Activated naive CD8-positive, alpha-beta T cell treated with anti-CD3 and anti-CD28 coated beads for 36 hours (primary cell): ENCODE data around the gene COL4A2. TPM values are rescaled to one million over a fixed set of nuclear protein-coding genes. Genes with fewer than 3 reads are reported as not detected.
A peak's percentile ranks its signal among the peaks of the same experiment; 100 is the strongest.

Source experiments
- DNase-seq: peaks from one replicate; pipeline ENCODE4 v3.0.0; 2021
- H3K27ac Mint-ChIP-seq: one replicate; pipeline ENCODE4 v1.8.0; 2022; ENCODE audit warnings: mild to moderate bottlenecking, moderate library complexity, mixed read lengths
- H3K27me3 Mint-ChIP-seq: one replicate; pipeline ENCODE4 v1.8.0; 2022; ENCODE audit warnings: mild to moderate bottlenecking, mixed read lengths
- H3K36me3 Mint-ChIP-seq: one replicate; pipeline ENCODE4 v1.8.0; 2021; ENCODE audit warnings: mild to moderate bottlenecking, mixed read lengths
- H3K4me1 Mint-ChIP-seq: one replicate; pipeline ENCODE4 v1.8.0; 2021; ENCODE audit warnings: mixed read lengths
- H3K4me3 Mint-ChIP-seq: one replicate; pipeline ENCODE4 v1.8.0; 2022; ENCODE audit warnings: mild to moderate bottlenecking, moderate library complexity, mixed read lengths
- H3K9me3 Mint-ChIP-seq: one replicate; pipeline ENCODE4 v1.8.0; 2022; ENCODE audit warnings: mixed read lengths
- total RNA-seq, 2 experiments: library from RNA; stranded (reverse); gene quantifications; one replicate each; pipeline ENCODE4 v1.2.3, GENCODE V29; 2021

COL4A2 gene
- total RNA-seq, 2 experiments from 2014 or later, result not detected

DNA sequence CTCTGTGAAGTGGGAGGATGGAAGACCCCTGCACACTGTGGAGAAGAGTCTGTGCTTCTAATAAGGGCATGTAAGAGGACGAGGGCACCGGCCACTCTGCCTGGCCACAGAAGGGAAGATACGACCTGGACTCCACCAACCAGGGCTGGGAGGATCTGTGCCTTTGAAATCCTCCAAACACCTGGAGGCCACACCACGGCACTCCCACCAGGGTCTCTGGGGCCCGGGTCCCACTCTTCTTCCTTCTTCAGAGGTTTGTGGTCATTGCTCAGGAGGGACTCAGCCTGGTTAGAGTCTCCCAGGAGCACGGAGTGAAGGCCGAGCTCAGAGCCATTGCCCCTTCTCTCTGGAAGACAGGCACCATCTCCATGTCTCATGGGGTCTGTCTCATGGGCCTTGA lies 212.4 kb downstream of the COL4A2 start:
- Mint-ChIP-seq H3K4me3 (no peak overlapping the region), H3K27ac (no peak overlapping the region), H3K4me1 (peaks cover 19% of the 10 kb centered on the region), H3K27me3 (peaks cover 3% of the 10 kb centered on the region), H3K9me3 (no peaks in the 10 kb centered on the region), H3K36me3 (peaks cover 3% of the 10 kb centered on the region)
- DNase-seq, result no peak

DNA sequence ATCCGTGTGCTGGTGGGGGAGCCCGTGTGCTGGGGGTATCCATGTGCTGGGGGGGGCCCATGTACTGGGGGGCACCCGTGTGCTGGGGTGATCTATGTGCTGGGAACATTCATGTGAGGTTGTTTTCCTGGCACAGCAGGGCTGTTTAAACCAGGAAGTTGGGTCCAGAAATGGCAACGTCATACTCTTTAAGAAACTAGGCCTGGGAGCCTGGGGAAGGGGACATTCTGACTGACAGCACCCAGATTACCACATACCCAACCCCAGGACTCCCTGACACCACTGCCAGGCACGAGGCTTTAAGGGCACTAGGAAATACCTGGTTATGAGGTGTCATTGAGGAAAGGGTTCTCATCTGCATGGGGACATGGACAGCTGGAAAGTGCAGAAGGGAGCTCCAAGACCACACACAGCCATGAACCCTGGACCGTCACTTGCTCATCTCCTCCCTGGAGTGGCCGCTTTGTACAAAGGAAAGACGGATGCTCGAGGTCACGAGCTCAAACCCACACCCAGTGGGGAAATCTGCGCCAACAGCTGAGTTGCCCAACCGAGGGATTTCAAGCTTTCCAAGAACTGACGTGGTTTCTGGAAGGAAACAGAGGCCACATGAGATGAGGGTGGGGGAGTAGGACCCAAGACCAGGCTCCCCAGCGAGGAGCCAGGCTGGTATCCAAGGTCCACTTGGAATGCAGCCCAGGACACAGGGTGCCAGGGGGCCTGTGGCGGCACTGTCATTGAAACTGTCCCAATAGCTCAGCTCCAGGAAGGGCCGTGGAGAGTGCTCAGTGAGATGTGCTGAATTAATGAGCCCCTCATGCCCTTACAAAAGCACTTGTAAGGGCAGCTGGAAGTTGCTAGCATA lies 213.6 kb downstream of the COL4A2 start:
- Mint-ChIP-seq H3K4me1 (peaks cover 25% of the 10 kb centered on the region), H3K36me3 (peaks cover 3% of the 10 kb centered on the region), H3K4me3 (no peak overlapping the region), H3K27me3 (peaks cover 3% of the 10 kb centered on the region), H3K9me3 (no peaks in the 10 kb centered on the region), H3K27ac (no peak overlapping the region)
- no peak for DNase-seq

DNA sequence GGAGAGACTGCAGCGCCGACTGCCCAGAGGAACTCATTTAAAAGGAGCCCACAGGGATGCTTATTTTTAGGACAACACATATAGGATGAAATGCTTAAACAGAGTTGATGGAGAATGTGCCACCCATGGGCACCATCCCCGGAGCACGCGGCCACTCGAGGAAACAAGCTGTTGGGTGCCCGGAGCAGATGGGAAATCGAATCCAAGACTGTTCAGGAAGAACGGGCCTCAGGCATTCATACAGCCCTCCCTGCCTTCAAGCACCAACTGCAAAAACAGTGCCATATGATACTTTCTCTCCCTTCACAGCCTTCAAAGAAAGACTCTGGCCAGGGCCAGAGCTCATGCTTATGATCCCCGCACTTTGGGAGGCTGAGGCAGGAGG lies 214.2 kb downstream of the COL4A2 start:
- peaks cover 3% of the 10 kb centered on the region for H3K27me3 Mint-ChIP-seq
- H3K9me3 Mint-ChIP-seq, result no peaks in the 10 kb centered on the region

DNA sequence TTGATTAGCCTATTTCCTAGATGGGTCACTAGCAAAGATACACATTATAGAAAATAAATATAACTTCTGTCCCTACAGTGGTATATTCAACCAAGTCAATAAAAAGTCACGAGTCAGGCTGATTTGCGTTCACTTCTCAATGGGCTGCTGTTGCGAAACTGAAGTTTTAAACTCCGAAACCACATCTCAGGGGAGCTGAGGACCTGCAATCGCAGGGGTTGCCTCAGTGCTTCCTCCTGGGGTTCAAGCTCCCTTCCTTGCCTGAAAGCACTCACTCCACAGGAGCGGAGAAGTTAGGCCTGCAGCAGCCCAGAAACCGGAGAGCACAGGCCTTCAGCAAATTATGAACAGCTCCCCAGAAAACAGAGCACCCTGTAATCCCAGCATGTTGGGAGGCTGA lies 214.9 kb downstream of the COL4A2 start:
- Mint-ChIP-seq H3K4me3 (no peak overlapping the region), H3K27ac (no peak overlapping the region), H3K9me3 (no peaks in the 10 kb centered on the region), H3K4me1 (peaks cover 34% of the 10 kb centered on the region), H3K36me3 (peaks cover 3% of the 10 kb centered on the region), H3K27me3 (peaks cover 3% of the 10 kb centered on the region)
- DNase-seq, result no peak

More for the DNA sequence above, 214.2 kb downstream of the COL4A2 start:
- Mint-ChIP-seq H3K4me3 (no peak overlapping the region), H3K27ac (no peak overlapping the region), H3K4me1 (peaks cover 27% of the 10 kb centered on the region), H3K36me3 (peaks cover 3% of the 10 kb centered on the region)
- no peak for DNase-seq

DNA sequence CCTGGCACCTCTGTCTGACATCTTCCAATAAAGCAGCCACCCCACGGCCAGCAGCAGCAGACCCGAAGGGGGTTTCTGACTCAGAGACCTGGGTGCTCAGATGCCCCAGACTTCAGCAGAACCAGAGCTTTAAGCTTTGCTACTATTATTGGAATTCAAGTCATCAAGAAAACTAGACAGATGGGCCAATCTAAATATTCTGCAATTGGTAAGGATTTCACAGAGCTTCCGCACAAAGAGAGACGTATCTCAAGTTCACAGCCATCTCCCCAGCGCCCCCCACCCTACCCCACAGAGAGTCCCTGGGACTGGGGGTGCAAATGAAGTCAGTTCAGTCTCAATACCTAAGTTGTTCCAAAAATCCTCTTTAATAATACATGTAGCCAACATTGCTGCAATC lies 215.6 kb downstream of the COL4A2 start:
- Mint-ChIP-seq H3K4me3 (no peak overlapping the region), H3K27me3 (no peaks in the 10 kb centered on the region), H3K9me3 (no peaks in the 10 kb centered on the region), H3K4me1 (peaks cover 34% of the 10 kb centered on the region), H3K27ac (no peak overlapping the region), H3K36me3 (peaks cover 3% of the 10 kb centered on the region)
- no peak for DNase-seq

DNA sequence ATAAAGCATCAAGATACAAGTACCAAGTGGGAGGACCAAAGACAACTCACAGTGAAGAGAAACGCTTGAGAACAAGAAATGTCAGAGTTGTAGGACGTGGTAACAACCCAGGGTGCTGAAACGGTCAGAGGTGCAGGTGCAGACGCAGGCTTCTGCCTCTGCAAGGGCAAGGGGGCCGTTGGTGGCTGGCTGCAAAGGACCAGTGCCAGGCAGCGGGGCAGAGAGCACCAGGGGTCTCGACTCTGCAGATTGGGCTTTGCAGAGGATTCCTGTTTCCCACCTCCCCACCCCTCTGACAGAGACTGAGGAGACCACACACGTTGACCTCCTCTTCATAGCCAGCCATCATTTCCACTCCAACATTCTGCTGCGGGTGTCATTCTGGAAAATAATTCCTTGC lies 216.1 kb downstream of the COL4A2 start:
- H3K27me3 Mint-ChIP-seq, result no peaks in the 10 kb centered on the region
- peaks cover 34% of the 10 kb centered on the region for H3K4me1 Mint-ChIP-seq
- H3K27ac Mint-ChIP-seq, result no peak overlapping the region
- no peak for DNase-seq
- no peak overlapping the region for H3K4me3 Mint-ChIP-seq
- peaks cover 3% of the 10 kb centered on the region for H3K36me3 Mint-ChIP-seq
- H3K9me3 Mint-ChIP-seq, result no peaks in the 10 kb centered on the region

DNA sequence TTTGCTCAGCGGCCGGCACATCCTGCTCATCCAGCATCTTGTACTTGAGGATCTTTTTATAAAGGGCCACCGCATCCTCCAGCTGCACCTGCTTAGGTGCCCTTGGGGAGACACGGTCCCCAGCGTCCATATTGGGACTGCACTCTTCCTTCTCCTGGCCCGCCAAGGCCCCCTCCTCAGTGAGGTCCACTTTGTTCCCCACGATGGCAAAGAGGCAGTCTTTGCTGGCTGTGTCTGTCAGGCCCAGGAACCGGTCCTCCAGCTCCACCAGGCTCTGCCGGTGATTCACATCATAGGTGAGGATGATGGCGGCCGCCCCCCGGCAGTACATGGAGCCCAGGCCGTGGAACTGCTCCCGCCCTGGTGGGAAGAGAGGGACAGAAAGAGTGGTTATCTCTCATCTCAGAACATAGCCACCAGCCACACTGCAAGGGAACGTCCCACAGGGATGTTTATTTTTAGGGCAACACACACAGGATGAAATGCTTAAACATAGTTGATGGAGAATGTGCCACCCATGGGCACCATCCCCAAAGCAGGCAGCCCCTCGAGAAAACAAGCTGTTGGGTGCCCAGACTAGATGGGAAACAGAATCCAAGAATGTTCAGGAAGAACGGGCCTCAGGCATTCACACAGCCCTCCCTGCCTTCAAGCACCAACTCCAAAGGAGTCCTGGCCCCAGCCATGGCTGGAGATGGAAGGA lies 216.9 kb downstream of the COL4A2 start:
- Mint-ChIP-seq H3K27ac (no peak overlapping the region), H3K9me3 (no peaks in the 10 kb centered on the region), H3K4me3 (no peak overlapping the region), H3K4me1 (peaks cover 34% of the 10 kb centered on the region), H3K27me3 (no peaks in the 10 kb centered on the region), H3K36me3 (peaks cover 3% of the 10 kb centered on the region)
- no peak for DNase-seq

DNA sequence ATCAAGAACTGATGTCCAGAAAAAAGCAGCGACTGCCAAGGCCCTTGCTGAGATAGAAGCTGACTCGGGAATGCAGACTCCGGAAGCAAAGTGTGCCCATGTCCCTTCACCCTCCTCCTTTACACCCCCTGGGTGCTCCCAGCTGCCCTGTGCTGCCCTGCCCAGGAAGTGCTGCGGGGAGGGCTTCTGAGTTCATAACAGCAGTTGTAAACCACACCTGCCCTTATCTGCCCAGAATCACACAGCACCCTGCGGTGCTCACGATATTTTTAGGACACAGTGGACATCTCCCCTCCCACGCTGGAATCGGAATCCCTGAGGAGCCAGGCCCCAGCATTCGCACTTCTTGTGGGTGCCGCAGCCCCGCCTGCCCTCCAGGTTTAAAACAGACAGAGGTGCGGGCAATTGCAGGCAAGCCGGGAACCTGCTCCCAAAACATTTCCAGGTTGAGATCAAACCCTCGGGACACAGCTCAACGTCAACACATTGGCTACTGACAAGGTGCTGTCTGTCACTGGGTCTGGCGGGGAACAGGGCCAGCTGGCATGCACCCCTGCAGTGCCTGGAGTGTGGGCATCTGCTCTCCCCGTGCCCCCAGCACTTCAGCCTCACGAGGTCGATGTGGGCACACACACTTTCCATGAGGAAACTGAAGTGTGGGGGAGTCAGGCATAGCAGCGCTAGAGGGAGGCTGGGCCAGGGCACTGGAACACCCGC lies 217.6 kb downstream of the COL4A2 start:
- Mint-ChIP-seq H3K9me3 (no peaks in the 10 kb centered on the region), H3K4me3 (no peak overlapping the region), H3K27me3 (no peaks in the 10 kb centered on the region), H3K36me3 (peaks cover 5% of the 10 kb centered on the region), H3K27ac (no peak overlapping the region), H3K4me1 (peaks cover 34% of the 10 kb centered on the region)
- no peak for DNase-seq

DNA sequence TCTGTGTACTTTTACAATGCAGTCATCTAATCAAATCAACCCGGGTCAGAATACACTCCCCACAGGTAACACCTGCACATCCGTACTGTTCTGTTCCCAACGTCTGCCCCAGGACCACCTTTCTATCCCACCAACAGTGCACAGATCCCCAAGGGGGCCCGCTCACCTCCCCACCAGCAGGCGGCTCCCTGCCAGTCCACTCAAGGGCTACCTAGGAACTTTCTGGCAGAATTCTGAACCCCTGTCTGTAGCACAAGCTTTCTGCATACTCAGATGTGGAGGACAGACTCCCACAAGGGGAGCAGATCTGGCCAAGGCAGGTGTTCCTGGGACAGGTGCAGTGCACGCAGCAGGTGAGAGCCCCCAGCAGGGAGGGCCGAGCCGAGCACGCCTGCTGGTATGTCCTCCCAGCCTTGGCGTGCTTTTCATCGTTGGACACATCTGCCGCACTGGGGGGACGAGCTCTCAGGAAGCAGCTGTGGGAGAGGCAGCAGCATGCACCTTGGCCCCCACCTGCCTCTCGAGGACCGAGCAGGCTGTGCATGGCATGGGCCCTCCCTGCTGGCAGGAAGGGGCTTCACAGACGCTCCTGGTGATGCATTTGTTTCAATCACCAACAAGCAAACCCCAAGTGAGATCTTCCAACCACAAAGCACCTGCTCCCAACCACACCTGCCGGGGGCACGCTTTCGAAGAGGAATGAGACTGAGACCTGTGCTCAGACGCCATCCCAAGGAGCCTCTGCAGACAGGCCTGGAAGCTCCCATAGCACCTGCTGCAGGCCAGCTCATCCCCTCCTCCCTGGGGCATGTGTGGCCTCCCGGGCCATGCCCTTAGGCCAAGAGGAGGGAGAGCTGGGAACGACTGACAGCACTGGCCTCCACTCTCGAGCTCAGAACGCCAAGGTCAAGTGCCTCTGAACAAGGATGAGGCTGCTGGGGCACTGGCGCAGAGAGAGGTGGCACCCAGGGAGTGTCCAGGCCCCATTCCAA lies 218.5 kb downstream of the COL4A2 start:
- Mint-ChIP-seq H3K4me1 (peaks cover 31% of the 10 kb centered on the region), H3K36me3 (peaks cover 2% of the 10 kb centered on the region), H3K27me3 (no peaks in the 10 kb centered on the region), H3K27ac (no peak overlapping the region), H3K4me3 (no peak overlapping the region), H3K9me3 (no peaks in the 10 kb centered on the region)
- DNase-seq, result peak; percentile 49

DNA sequence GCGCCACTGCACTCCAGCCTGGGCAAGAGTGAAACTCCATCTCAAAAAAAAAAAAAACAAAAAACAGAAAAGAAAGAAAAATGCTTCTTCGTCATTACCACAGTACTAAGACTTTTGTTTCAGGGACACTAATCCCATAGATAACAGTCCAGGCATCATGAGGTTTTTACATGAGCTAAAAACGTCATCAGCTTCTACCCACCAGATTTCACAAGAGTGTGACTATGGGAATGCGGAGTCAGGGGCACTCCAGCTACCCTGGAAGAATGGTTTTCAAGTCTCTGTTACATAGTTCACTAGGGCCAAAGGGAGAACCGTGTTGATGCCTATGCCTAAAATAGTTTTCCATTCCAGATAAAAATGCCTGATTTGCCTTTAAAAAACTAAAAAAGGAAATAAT lies 221.3 kb downstream of the COL4A2 start:
- H3K4me1 Mint-ChIP-seq, result peaks cover 29% of the 10 kb centered on the region
- no peaks in the 10 kb centered on the region for H3K9me3 Mint-ChIP-seq
- H3K4me3 Mint-ChIP-seq, result no peak overlapping the region
- no peak for DNase-seq
- no peak overlapping the region for H3K27ac Mint-ChIP-seq
- H3K27me3 Mint-ChIP-seq, result no peaks in the 10 kb centered on the region
- H3K36me3 Mint-ChIP-seq, result peaks cover 2% of the 10 kb centered on the region

DNA sequence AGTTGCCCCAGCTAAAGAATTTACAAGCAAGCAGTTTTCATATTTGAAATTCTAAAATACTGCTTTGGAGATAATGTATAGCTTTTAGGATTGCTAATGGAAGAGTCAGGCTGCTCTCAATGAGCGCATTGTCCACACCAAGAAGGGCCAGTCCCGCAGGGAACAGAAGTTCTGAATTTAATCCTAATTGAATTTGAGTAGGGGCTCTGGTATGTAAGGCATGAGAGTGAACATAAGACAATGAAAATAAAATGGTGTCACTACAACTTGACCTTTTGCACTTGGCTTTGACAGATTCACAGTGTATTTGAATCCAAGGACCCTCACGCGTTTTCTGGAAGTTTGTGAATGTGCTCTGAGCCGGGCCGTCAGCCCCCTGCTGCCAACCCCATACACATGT lies 221.8 kb downstream of the COL4A2 start:
- no peak overlapping the region for H3K27ac Mint-ChIP-seq
- peaks cover 29% of the 10 kb centered on the region for H3K4me1 Mint-ChIP-seq
- peaks cover 2% of the 10 kb centered on the region for H3K36me3 Mint-ChIP-seq
- DNase-seq, result no peak
- H3K9me3 Mint-ChIP-seq, result no peaks in the 10 kb centered on the region
- H3K27me3 Mint-ChIP-seq, result no peaks in the 10 kb centered on the region
- H3K4me3 Mint-ChIP-seq, result no peak overlapping the region

DNA sequence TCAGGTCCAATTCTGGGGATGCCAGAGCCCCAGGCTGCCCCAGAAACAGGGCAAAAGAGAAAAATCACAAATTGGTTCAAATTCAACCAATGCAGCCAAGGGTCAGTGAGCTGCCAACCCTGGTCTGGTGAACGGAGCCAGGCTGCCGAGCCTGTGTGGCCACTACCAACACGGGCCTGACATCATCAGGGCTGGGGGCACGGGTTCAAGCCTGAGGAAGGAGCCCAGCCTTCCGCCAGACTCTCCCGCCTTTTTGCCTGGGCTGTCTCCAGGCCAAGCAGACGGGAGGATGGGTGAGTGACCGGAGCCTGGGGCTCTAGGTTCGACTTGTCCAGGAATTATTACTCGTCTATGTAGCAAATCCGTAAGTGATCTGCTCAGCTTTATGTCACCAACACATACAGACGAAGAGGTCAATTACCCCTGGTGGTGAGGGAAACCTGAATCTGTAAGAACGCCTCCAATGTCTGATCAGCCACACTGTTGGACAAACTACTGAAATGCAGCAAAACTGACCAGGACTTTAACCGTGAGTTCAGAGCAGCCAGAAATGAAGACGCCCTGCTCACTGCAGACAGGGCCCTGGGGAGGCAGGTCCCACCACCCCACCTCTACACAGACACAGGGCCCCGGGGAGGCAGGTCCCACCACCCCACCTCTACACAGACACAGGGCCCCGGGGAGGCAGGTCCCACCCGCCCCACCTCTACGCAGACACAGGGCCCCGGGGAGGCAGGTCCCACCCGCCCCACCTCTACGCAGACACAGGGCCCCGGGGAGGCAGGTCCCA lies 222.6 kb downstream of the COL4A2 start:
- Mint-ChIP-seq H3K27ac (no peak overlapping the region), H3K27me3 (no peaks in the 10 kb centered on the region), H3K4me1 (peaks cover 22% of the 10 kb centered on the region), H3K36me3 (peaks cover 2% of the 10 kb centered on the region), H3K4me3 (no peak overlapping the region), H3K9me3 (no peaks in the 10 kb centered on the region)
- no peak for DNase-seq

DNA sequence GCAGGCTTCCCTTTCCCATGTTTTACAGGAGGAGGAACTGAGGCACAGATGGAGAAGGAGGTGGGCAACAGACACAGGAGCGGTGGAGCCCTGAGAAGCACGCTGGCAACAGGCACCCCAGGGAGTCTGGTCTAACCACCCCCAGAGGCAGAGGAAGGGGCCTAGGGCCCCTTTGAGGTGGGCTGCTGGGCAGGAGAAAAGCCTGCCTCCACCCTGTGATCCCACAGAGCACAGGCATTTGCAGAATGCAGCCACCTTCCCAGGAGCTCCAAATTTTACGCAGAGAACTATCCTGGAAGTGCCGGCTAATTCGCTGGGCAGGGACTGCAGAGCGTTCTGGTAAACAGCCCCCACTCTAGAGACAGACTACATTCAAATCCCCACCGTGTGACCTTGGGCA lies 224.0 kb downstream of the COL4A2 start:
- no peak for DNase-seq
- H3K4me3 Mint-ChIP-seq, result no peak overlapping the region
- H3K4me1 Mint-ChIP-seq, result peaks cover 8% of the 10 kb centered on the region
- H3K27me3 Mint-ChIP-seq, result no peaks in the 10 kb centered on the region
- H3K36me3 Mint-ChIP-seq, result peaks cover 2% of the 10 kb centered on the region
- H3K27ac Mint-ChIP-seq, result no peak overlapping the region
- H3K9me3 Mint-ChIP-seq, result no peaks in the 10 kb centered on the region

DNA sequence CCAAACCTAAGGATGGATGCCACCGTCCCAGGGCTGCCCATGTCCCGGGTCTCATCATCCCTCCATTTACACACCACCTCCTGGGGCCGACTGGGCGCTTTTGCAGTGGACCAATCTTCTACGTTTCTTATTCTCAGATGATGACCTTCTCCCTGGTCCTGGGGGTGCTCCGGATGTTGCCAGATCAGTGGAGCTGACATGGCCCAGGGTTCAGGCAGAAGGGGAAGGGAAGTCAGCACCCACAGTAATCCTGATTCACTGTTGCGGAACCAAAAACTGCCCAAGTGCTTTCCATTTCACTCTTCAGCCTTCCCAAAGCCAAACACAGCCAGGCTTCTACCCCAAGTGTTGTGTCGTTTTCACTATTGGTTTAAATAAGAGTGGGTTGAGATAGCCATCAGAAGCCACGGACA lies 224.6 kb downstream of the COL4A2 start:
- H3K9me3 Mint-ChIP-seq, result no peaks in the 10 kb centered on the region
- no peak overlapping the region for H3K4me3 Mint-ChIP-seq
- peaks cover 2% of the 10 kb centered on the region for H3K36me3 Mint-ChIP-seq
- H3K27ac Mint-ChIP-seq, result no peak overlapping the region
- H3K27me3 Mint-ChIP-seq, result no peaks in the 10 kb centered on the region
- H3K4me1 Mint-ChIP-seq, result peaks cover 7% of the 10 kb centered on the region
- no peak for DNase-seq
